ENCODE measurements around the gene LRRC61.
A peak's percentile ranks its signal among the peaks of the same experiment; 100 is the strongest.
"Not testable (repeated sequence)": the region's sequence is repeated elsewhere in the genome, so short reads cannot be mapped to it uniquely, and the experiment has no call there.

The LRRC61 gene

DNA sequence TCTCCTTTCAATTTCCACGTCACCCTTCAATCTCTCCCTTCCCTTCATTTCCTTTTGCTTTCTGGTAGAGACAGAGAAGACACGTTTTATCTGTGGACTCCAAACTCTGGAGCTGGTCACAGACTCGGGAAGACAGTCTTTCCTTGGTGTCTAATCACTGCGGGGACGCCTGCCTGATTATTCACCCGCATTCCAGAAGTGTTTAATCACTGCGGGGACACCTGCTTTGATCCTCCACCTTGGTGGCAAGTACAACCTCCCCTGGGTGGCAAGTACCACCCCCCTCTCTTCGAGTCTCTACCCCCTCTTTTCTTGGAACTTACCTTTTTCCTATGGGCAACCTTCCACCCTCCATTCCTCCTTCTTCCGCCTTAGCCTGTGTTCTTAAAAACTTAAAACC lies 15.3 kb upstream of the LRRC61 start:
- DNase-seq, result no peak

DNA sequence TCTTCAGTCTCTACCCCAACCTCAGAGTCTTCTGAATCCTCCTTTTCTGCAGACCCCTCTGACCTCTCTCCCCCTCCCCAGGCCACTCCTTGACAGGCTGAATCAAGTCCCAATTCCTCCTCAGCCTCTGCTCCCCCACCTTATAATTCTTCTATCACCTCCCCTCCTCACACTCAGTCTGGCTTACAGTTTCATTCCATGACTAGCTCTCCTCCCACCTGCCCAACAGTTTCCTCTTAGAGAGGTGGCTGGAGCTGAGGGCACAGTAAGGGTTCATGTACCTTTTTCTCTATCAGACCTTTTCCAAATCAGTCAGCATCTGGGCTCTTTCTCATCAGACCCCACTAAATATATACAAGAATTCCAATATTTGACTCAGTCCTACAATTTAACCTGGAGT lies 14.6 kb upstream of the LRRC61 start:
- no peak for DNase-seq

DNA sequence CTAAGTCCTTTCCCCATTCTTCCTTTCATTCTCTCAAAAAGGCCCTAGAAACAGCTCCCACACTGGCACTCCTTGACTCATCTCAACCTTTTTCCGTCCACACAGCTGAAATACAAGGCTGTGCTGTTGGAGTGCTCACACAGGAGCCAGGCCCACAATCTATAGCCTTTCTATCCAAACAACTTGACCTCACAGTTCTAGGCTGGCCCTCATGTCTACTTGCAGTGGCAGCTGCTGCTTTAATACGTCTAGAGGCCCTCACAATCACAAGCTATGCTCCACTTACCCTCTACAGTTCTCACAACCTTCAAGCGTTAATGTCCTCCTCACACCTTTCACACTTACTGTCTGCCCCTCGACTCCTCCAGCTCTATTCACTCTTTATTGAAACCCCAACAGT lies 12.0 kb upstream of the LRRC61 start:
- no peak for DNase-seq

DNA sequence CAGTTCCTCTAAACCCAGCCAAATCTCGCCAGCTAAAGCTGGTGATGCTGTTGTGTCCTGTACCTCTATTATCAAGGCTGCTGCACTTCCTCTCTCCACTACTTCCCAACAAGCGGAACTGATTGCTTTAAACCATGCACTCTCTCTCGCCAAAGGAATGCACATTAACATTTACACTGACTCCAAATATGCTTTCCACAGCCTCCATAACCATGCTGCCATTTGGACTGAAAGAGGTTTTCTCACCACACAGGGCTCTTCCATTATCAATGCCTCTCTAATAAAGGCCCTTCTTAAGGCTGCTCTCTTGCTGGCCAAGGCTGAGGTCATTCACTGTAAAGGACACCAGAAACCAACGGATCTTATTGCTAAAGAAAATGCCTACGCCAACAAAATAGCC lies 11.4 kb upstream of the LRRC61 start:
- DNase-seq, result no peak

DNA sequence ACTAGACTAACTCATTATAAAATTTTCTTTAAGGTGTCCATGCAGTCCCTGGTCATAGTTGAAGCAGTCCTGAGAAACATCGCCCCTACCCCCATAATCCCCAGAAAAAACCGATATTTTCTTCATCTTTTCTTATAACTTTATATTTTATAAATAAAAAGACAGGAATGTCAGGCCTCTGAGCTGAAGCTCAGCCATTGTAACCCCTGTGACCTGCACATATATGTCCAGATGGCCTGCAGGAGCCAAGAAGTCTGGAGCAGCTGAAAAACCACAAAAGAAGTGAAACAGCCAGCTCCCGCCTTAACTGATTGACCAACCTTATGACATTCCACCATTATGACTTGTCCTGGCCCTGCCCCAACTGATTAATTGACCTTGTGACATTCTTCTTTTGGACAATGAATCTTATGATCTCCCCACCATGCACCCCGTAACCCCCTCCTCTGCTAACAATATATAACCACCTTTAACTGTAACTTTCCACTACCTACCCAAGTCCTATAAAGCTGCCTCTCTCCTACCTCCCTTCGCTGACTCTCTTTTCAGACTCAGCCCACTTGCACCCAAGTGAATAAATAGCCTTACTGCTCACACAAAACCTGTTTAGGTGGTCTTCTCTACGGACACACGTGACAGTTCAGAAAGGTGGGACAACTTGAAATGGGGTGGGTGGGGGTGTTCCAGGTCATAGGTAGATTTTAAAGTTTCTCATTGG lies 10.3 kb upstream of the LRRC61 start:
- not testable (repeated sequence) for DNase-seq

DNA sequence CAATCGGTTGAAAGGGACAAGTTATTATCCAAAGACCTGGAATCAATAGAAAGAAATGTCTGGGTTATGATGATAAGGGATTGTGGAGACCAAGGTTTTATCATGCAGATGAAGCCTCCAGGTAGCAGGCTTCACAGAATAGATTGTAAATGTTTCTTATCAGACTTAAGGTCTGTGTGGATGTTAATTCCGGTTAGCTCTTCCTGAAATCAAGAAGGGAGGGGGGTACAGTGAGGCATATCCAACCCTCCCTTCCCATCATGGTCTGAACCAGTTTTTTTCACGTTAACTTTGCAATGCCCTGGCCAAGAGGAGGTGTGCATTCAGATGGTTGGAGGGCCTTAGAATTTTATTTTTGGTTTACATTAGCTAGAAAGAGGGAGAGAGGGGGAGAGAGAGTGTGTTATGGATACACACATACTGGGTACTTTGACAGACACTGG lies 9.8 kb upstream of the LRRC61 start:
- DNase-seq, result no peak

GRCh38 chr7:150313870-150314269 lies 9.3 kb upstream of the LRRC61 start:
- no peak for DNase-seq

DNA sequence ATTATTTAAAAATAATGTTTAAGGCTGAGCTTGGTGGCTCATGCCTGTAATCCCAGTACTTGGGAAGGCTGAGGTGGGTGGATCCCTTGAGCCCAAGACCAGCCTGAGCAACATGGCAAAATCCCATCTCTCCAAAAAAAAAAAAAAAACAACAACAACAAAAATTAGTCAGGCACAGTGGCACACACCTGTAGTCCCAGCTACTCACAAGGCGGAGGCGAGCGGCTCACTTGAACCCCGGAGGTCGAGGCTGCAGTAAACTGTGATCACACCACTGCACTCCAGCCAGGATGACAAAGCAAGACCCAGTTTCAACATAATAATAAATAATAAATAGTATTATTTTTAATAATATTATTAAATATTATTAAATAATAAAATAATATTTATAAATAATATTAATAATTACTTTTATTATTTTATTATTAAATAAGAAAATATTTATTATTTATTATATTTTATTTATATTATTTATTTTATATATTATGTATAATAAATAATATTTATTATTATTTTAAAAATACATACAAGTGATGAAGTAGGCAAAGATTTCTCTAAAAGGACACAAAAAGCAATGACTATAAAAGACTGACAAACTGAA lies 8.4 kb upstream of the LRRC61 start:
- DNase-seq, result no peak

DNA sequence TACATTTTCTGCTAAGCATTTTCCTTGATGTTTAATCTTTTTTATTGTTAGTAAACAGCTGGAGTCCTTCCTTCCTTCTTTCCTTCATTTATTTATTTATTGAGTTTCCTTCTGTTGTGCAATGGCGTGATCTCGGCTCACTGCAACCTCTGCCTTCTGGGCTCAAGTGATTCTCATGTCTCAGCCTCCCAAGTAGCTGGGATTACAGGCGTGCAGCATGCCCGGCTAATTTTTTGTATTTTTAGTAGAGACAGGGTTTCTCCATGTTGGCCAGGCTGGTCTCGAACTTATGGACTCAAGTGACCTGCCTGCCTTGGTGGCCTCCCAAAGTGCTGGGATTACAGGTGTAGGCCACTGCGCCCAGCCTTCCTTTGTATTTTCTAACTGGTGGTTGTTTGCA lies 6.2 kb upstream of the LRRC61 start:
- not testable (repeated sequence) for DNase-seq

DNA sequence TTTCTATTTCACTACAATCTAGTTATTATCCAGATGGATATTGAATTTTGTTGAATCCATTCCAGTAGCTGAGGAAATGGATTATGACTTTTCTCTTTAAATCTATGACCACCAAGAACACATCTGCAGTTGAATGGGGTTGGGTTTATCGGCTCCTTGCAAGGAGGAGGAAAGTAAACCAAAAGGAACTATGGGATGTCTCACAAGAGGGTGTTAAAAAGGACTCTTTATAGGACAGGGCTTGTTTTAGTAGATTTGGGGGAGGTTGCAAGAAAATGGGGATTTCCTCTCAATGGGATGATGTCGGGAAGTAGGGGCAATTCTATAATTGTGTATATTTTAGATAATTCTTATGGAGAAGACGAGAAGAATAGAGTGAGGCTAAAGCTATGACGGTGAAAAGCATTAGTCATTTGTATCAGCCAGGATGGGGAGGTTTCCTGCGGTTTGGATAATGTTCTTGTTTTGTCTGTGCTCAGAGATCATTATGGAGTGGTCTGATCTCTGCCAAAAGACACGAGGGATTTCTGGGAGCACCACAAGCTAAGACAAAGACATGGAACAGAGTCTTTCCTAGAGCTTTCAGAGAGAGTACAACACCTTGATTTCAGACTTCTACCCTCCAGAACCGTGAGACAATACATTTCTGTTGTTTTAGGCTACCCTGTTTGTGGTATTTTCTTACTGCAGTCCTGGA lies 5.3 kb upstream of the LRRC61 start:
- no peak for DNase-seq

GRCh38 chr7:150321788-150322113 lies 1.4 kb upstream of the LRRC61 start:
- no peak for DNase-seq

GRCh38 chr7:150322114-150322832 lies 882 bp upstream of the LRRC61 start:
- DNase-seq, result peak in 5 of 6 experiments; percentile 22 to 58 (median 29)

DNA sequence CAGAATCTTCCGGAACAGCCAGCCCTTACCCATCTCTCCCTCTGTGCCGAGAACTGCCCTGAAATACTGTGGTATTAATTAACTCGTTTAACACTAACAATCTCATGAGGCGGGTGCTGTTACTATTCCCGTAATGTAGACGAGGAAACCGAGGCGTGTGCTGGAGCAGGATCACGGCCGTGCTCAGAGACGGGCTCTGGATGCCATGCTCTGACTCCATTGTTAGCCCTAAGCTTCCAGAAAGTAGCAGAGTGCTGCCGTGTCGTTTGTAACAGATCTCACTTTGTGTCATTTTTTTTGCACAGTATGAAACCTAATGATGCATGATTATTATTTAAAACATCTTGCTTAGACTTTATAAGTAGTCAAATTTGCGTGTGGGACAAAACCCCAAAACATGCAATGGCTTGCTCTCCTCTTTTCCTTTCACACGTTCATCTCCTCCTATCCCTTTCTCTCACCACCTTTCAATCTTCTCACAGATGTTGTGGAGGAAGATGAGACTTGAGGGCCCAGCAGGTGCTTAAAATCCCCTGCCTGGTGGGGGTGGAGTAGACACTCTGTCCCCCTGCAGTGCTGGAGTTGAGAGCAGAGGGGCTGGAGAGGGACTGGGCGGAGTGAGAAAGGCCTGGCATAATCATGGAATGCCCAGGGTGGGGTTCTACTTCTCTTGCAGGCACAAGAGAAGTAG lies 672 bp downstream of the LRRC61 start:
- DNase-seq, result peak in 3 of 6 experiments; percentile 22 to 44 (median 43)

DNA sequence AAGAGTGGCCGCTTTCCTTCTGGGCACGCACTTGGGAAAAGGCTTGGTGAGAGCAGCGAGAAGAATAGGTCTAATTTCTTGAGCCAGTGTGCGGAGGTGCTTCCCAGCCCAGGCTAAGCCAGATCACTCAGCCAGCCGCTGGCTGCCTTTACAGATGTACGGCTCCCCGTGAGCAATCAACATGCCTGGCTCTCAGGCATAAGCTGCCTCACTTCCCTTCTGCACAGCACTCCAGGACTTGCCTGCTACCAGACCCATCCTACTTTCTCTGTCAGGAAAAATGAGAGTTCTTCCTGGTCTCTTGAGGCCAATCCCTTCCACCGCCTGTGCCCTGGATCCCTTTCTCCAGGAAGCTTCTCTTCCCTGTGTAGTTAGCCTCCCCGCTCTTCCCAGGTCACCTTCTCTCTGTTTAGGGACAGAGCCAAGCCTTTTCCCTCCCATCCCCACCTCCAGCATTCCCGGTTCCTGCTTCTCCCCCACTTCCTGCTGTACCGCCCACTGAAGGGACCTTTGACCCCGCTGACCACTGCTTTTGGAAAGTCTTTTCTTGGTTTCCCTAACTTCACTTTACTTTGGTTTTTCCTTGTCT lies 1.3 kb downstream of the LRRC61 start:
- no peak for DNase-seq

- DNase-seq, result no peak
These were observed 2.0 kb downstream of the LRRC61 start for GRCh38 chr7:150325110-150325611.

GRCh38 chr7:150325901-150326300 lies 2.7 kb downstream of the LRRC61 start:
- DNase-seq, result no peak

- DNase-seq, result no peak
These were observed 3.6 kb downstream of the LRRC61 start for GRCh38 chr7:150326657-150327268.

- no peak for DNase-seq
These were observed 4.2 kb downstream of the LRRC61 start for GRCh38 chr7:150327308-150327707.

DNA sequence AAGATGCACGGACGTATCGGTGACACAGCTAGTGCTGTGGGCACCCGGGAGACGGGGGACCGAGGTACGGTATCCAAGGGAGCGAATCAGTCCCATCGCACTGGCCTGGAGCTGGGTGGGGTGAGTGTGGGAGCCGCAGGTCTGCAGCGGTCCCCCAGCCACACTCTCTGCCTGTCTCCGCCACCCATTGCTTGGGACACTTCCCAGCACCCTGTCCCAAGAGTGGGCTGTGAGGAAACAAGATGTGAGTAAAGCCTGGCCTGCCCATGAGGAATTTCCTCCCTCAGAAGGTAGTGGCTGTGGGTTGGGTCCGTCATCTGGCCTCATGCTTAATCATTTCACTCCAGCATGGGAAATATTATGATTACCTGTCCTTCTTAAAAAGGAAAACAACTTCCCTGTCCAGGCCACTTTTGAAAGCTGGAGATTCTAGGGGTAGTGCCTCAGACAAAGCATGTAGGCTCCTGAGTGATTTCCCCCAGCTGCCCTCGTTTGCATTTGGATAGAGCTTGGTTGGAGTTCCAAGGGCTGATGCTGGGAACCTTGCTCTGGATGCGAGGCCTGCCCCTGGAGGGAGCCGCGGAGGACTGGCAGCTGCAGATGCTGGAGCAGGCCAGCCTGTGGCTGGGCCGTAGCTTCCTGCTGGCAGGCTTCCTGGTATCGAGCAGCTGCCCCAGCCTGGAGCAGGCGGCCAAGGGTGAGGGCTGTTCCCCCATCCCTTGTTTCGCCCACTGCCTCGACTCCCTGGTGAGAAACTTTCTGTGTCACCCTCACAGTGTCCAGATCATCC lies 6.4 kb downstream of the LRRC61 start:
- DNase-seq, result no peak

DNA sequence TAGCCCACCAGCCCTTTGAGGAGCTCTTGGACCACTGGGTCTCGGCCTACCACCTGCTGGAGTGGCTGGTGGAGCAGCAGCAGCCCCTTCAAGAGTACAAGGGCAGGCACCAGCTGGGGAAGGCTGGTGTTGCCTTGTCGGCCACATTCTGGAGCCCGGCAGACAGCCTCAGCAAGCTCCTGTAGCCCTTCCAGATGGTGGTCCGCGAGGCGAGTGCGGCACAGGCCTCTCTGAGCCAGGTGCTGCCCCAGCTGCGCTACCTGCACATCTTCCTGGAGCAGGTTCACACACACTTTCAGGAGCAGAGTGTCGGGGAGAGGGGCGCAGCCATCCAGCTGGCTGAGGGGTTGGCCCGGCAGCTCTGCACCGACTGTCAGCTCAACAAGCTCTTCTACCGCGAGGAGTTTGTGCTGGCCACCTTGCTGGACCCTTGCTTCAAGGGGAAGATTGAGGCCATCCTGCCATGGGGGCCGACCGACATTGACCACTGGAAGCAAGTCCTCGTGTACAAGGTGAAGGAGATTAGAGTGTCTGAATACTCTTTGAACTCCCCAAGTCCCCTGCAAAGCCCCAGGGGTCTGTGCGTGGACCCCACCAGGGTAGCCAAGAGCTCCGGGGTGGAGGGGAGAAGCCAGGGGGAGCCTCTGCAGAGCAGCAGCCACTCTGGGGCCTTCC lies 7.2 kb downstream of the LRRC61 start:
- DNase-seq, result no peak

Measured in stimulated activated naive CD4-positive, alpha-beta T cell (primary cell).